Vagina (tissue), 2 donors: ENCODE measurements around the gene LRRC8E. TPM values are rescaled to one million over a fixed set of nuclear protein-coding genes. Genes with fewer than 3 reads are reported as not detected.
A peak's percentile ranks its signal among the peaks of the same experiment; 100 is the strongest.

ENCODE experiments used
- DNase-seq, 2 donors: peaks; one replicate each; pipeline ENCODE4 v3.0.0-alpha.2; 2017; ENCODE audit errors: extremely low spot score in 2 of 2
- H3K27ac ChIP-seq: fragments of 200-600 bp; sonication (generic); one replicate; pipeline ENCODE4 v1.5.1; 2019
- H3K27me3 ChIP-seq: fragments of 200-600 bp; sonication (generic); one replicate; pipeline ENCODE4 v1.5.1; 2019
- H3K36me3 ChIP-seq, 2 donors: fragments of 200-600 bp; sonication (generic); one replicate each; pipeline ENCODE4 v1.5.1; 2017 to 2019
- H3K4me1 ChIP-seq: fragments of 200-600 bp; sonication (generic); one replicate; pipeline ENCODE4 v1.5.1; 2019
- H3K4me3 ChIP-seq, 2 donors: fragments of 200-600 bp; sonication (generic); 1 replicate in 1 of 2; 2 replicates in 1 of 2; pipeline ENCODE4 v1.5.1; 2016 to 2019
- H3K9me3 ChIP-seq: fragments of 200-600 bp; sonication (generic); one replicate; pipeline ENCODE4 v1.5.1; 2019
- POLR2A ChIP-seq, 2 donors: fragments of 450-650 bp; IDR thresholded peaks; one replicate each; pipeline ENCODE4 v1.6.1; 2017; ENCODE audit warnings: antibody characterized with exemption in 2 of 2, mild to moderate bottlenecking in 2 of 2, moderate library complexity in 2 of 2
- POLR2AphosphoS5 ChIP-seq, 2 donors: sonication (generic); formaldehyde crosslinking; IDR thresholded peaks; one replicate each; pipeline ENCODE4 v1.9.0; 2017; ENCODE audit warnings: antibody characterized with exemption in 2 of 2, mild to moderate bottlenecking in 2 of 2, low read depth in 1 of 2; ENCODE audit not compliant: insufficient read depth in 1 of 2
- intact Hi-C: fragments of 100-400 bp; cut with DNase I; formaldehyde crosslinking; loops from one replicate; pipeline ENCODE4 v1.15.1; 2023
- total RNA-seq: library from RNA; depleted of rRNA; stranded (reverse); fragments of >200 nt; gene quantifications from one replicate; pipeline ENCODE4 v1.2.3, GENCODE V29; 2016
- TF ChIP-seq, protein P1 (sequence below), 3 experiments: fragments of 450-650 bp in 2 of 3; fragments of 200-600 bp in 1 of 3; sonication (generic) in 1 of 3; IDR thresholded peaks; one replicate each; pipeline ENCODE4 v1.5.1; 2017 to 2019; ENCODE audit warnings: antibody characterized with exemption in 3 of 3, mild to moderate bottlenecking in 2 of 3, moderate library complexity in 2 of 3

LRRC8E gene
- total RNA-seq, 1 donor from 2014 or later: 6.6 TPM

DNA sequence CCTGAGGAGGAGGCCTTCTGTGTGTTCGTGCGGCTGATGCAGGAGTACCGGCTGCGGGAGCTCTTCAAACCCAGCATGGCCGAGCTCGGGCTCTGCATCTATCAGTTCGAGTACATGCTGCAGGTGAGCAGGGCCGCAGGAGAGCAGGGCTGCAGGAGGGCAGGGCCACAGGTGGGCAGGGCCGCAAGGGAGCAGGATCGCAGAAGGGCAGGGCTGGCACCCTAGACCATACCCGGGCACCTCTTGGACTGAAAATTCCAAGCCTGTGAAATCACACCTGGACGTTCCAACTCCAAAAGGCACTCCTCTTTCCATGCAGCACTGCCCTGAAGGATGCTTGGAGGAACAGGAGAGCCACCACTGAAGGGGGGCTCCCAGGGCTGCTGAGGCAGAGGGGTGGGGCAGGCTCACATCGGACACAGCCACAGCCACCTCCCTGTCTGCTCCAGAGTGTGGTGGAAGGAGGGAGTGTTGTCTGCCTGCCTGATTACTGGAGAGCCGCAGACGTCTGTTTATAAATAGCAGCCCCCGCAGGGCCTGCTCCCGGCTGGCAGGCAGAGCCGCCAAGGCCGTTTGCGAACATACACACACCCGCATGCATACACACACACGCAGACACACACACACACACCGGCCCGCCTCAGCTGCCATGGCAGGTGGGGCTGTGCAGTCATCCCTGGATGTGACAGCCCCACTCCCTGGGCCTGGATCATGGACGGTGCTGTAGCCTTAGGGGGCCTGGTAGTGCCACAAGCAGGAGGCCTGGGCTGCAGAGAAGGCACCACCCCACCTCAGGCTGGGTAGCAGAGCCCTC is 38.1 kb upstream of the LRRC8E start:
- DNase-seq: no peak
- H3K36me3 ChIP-seq: no peaks in the 10 kb centered on the region
- intact Hi-C loops: no loop called here
- no peaks in the 10 kb centered on the region for H3K27me3 ChIP-seq
- TF ChIP-seq, protein P1, sequence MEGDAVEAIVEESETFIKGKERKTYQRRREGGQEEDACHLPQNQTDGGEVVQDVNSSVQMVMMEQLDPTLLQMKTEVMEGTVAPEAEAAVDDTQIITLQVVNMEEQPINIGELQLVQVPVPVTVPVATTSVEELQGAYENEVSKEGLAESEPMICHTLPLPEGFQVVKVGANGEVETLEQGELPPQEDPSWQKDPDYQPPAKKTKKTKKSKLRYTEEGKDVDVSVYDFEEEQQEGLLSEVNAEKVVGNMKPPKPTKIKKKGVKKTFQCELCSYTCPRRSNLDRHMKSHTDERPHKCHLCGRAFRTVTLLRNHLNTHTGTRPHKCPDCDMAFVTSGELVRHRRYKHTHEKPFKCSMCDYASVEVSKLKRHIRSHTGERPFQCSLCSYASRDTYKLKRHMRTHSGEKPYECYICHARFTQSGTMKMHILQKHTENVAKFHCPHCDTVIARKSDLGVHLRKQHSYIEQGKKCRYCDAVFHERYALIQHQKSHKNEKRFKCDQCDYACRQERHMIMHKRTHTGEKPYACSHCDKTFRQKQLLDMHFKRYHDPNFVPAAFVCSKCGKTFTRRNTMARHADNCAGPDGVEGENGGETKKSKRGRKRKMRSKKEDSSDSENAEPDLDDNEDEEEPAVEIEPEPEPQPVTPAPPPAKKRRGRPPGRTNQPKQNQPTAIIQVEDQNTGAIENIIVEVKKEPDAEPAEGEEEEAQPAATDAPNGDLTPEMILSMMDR (IDR thresholded peaks at IDR 0.05): no peak
- no peak for TF ChIP-seq POLR2AphosphoS5 (IDR thresholded peaks at IDR 0.05; ENCODE audit: insufficient read depth in 1 of 2, low read depth in 1 of 2)
- TF ChIP-seq POLR2A (IDR thresholded peaks at IDR 0.05): no peak
- H3K9me3 ChIP-seq: no peaks in the 10 kb centered on the region
- H3K4me1 ChIP-seq: peaks cover 8% of the 10 kb centered on the region
- no peak overlapping the region for H3K4me3 ChIP-seq
- H3K27ac ChIP-seq: no peak overlapping the region

DNA sequence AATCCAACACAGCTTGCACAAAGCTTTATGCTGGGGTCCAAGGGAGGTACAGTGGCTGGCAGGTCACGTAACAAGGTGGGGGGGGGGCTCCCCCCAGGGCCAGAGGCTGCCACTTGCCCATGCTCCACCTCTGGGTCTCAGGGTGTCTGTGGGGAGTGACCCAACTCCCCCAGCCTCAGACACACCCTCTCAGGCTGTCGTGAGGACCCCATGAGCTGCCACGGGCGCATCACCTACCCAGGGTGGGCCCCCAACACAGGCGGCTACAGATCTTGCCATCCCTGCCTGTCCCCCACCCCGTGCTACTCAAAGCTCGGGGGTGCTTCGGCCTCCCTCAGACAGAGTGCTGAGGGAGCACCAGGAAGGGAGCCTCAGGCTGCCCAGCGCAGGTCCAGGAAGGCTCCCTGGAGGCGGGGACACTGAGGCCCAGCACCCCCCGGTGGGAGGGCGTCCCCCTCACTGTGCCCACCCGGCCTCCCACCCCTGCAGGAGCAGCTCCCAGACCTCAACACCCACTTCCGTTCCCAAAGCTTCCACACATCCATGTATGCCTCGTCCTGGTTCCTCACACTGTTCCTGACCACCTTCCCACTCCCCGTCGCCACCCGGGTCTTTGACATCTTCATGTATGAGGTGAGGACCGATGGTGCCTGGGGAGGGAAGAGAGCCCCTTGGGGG is 37.2 kb upstream of the LRRC8E start:
- H3K27ac ChIP-seq: no peak overlapping the region
- no peak for DNase-seq
- no peaks in the 10 kb centered on the region for H3K27me3 ChIP-seq
- no peak overlapping the region for H3K4me3 ChIP-seq
- intact Hi-C loops: no loop called here
- no peak for TF ChIP-seq POLR2A (IDR thresholded peaks at IDR 0.05)
- TF ChIP-seq, protein P1 (IDR thresholded peaks at IDR 0.05): no peak
- TF ChIP-seq POLR2AphosphoS5 (IDR thresholded peaks at IDR 0.05; ENCODE audit: insufficient read depth in 1 of 2, low read depth in 1 of 2): no peak
- peaks cover 8% of the 10 kb centered on the region for H3K4me1 ChIP-seq
- no peaks in the 10 kb centered on the region for H3K36me3 ChIP-seq
- H3K9me3 ChIP-seq: no peaks in the 10 kb centered on the region

DNA sequence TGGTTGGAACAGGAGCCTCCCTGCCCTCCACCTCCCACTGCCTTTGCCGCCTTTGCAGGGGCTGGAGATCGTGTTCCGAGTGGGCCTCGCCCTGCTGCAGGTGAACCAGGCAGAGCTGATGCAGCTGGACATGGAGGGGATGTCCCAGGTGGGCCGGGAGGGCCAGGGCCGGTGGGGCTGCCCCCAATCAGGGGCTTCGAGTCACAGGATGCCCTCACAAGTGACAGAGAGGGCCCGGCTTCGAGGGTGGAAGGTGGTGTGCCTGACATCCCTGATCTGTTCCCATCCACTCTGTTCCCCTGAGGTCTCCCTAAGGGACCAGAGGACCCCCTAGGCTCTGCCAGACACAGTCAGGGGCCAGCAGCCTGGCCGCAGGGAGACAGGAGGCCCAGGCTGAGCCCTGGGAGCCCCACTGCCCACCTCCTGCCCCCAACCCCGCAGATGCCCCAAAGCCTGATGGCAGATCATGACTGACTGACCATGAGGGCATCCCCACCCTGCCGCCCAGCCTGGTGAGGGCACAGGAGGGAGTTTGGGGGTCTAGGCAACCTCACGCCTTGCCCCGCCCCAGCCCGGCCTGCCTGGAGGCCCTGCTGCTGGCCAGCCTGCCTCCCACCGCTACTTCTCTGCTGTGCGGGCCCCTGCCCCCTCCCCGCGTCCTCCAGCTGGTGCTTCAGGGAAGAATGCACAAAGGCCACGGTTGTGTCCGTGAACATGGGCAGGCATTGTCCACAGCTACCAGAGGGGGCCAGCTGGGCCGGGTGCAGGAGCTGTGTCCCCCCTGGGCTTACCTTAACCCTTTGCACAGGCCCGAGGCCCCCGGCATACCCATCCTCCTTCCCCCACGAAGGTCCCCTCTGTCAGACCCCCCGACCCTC is 36.4 kb upstream of the LRRC8E start:
- no peak for DNase-seq
- Histone ChIP-seq H3K4me3 (no peak overlapping the region), H3K36me3 (no peaks in the 10 kb centered on the region), H3K4me1 (peaks cover 8% of the 10 kb centered on the region), H3K27me3 (no peaks in the 10 kb centered on the region), H3K9me3 (no peaks in the 10 kb centered on the region), H3K27ac (no peak overlapping the region)
- intact Hi-C loops: no loop called here
- TF ChIP-seq, protein P1 (IDR thresholded peaks at IDR 0.05): no peak
- TF ChIP-seq POLR2A (IDR thresholded peaks at IDR 0.05): no peak
- TF ChIP-seq POLR2AphosphoS5 (IDR thresholded peaks at IDR 0.05; ENCODE audit: insufficient read depth in 1 of 2, low read depth in 1 of 2): no peak

DNA sequence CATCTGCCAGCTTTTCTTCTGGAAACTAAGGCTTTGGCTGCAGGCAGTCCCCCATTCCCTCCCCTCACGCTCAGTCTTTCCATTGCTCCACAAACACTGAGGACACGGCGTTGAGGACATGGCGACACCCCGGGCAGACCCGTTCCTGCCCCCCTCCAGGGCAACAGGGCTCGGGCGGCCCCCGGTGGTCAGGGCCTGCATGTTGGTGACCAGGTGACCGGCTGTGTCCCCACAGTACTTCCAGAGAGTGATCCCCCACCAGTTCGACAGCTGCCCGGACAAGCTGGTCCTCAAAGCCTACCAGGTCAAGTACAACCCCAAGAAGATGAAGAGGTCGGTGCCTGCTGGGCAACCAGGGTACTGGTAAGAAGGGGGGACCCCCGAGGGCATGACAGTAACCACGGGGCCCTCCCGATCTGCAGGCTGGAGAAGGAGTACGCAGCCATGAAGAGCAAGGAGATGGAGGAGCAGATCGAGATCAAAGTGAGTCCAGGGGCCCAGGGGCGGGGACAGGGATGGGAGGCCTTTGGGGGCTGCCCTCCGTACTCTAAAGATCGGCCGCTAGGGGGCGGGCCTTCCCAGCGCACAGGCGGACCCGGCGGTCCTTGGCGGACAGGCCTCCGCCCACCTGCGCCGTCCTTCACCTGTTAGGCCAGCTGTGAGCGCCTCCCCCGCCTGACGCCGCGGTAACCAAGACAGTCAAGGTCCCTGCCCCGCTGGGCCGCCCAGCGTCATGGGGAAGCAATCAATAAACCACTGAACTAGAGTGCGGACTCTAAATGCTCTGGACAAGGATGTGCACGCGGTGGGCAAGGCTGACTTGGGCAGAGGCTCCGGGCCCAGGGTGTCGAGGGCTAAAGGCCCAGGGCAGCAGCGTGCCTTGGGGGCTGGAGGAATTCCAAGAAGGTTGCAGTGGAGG is 35.2 kb upstream of the LRRC8E start:
- H3K9me3 ChIP-seq: no peaks in the 10 kb centered on the region
- no peak for DNase-seq
- peaks cover 8% of the 10 kb centered on the region for H3K4me1 ChIP-seq
- no peaks in the 10 kb centered on the region for H3K27me3 ChIP-seq
- TF ChIP-seq POLR2AphosphoS5 (IDR thresholded peaks at IDR 0.05; ENCODE audit: insufficient read depth in 1 of 2, low read depth in 1 of 2) (no peak), POLR2A (IDR thresholded peaks at IDR 0.05) (no peak)
- TF ChIP-seq, protein P1 (IDR thresholded peaks at IDR 0.05): peak; percentile 55 to 91 (median 59)
- no peak overlapping the region for H3K27ac ChIP-seq
- H3K36me3 ChIP-seq: no peaks in the 10 kb centered on the region
- H3K4me3 ChIP-seq: no peak overlapping the region
- intact Hi-C loops: no loop called here
